Adrenal gland (tissue), 5 donors: ENCODE data around the gene IQSEC1.

Experiments used
- POLR2A ChIP-seq, 2 donors: fragments of 450-650 bp; IDR thresholded peaks; one replicate each; pipeline ENCODE4 v1.6.1; 2017; ENCODE audit warnings: antibody characterized with exemption in 2 of 2, mild to moderate bottlenecking in 2 of 2, moderate library complexity in 1 of 2
- TF ChIP-seq, protein P1 (sequence below), 6 experiments: fragments of 450-650 bp in 4 of 6; fragments of 200-600 bp in 2 of 6; sonication (generic) in 1 of 6; IDR thresholded peaks; 1 replicate in 5 of 6; 2 replicates in 1 of 6; pipeline versions ENCODE4 v1.5.1 to v1.8.0; 2016 to 2021; ENCODE audit warnings: antibody characterized with exemption in 6 of 6, mild to moderate bottlenecking in 2 of 6, moderate library complexity in 1 of 6
- donor health status: DM: no; HTN: no; CAD: no.

DNA sequence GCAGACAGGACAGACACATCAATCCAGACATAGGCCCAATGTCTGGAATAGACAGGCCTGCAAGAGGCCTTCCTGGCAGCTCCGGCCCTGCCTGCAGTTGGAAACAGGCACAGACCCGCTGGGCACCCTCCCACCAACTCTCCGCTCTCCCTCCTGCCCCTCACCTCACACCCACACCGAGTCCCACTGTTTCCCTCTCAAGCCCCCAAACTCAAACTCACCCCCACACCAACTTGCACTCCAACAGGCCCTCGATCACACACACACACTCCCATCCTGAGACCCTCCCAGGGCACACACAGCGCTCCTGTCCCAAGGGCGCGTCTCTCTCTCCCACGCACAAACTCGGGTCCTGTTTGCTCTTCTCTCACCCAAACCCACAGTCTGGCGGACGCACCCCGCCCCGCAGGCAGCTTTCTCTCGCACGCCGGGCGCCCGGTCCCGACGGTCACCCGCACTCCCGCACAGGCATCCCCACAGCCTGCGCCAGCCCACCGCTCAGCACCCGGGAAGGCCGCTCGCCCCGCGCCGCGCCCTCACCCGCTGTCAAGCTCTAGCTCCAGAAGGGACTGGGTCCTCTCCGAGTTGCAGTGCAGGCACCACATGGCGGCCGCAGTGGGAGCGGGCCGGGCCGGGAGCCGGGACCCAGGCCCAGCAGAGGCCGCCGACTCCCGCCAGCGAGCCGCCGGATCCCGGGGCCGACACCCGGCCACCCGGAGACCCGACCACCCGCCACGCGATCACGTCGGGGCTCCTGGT, 106.2 kb downstream of the IQSEC1 start:
- TF ChIP-seq, protein P1, sequence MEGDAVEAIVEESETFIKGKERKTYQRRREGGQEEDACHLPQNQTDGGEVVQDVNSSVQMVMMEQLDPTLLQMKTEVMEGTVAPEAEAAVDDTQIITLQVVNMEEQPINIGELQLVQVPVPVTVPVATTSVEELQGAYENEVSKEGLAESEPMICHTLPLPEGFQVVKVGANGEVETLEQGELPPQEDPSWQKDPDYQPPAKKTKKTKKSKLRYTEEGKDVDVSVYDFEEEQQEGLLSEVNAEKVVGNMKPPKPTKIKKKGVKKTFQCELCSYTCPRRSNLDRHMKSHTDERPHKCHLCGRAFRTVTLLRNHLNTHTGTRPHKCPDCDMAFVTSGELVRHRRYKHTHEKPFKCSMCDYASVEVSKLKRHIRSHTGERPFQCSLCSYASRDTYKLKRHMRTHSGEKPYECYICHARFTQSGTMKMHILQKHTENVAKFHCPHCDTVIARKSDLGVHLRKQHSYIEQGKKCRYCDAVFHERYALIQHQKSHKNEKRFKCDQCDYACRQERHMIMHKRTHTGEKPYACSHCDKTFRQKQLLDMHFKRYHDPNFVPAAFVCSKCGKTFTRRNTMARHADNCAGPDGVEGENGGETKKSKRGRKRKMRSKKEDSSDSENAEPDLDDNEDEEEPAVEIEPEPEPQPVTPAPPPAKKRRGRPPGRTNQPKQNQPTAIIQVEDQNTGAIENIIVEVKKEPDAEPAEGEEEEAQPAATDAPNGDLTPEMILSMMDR (IDR thresholded peaks at IDR 0.05): no peak
- no peak for TF ChIP-seq POLR2A (IDR thresholded peaks at IDR 0.05)
